Mesendoderm (in vitro differentiated cells): ENCODE data around the gene RASEF. TPM values are rescaled to one million over a fixed set of nuclear protein-coding genes. Genes with fewer than 3 reads are reported as not detected.

Experiments used
- DNase-seq: peaks from one replicate; pipeline ENCODE4 v3.0.0; 2013
- H2AK5ac ChIP-seq: 2 replicates; pipeline ENCODE4 v1.6.1; 2013; ENCODE audit warnings: low read length, inconsistent platforms
- H2BK120ac ChIP-seq: 2 replicates; pipeline ENCODE4 v1.6.1; 2013; ENCODE audit warnings: low read depth, mild to moderate bottlenecking, low read length, moderate library complexity, mixed read lengths
- H2BK15ac ChIP-seq: replicated peaks from 2 replicates; pipeline ENCODE4 v1.6.1; 2013; ENCODE audit warnings: low read depth, mild to moderate bottlenecking, moderate library complexity
- H2BK5ac ChIP-seq: 2 replicates; pipeline ENCODE4 v1.6.1; 2013; ENCODE audit warnings: low read length, inconsistent platforms
- H3K18ac ChIP-seq: 2 replicates; pipeline ENCODE4 v1.6.1; 2013; ENCODE audit warnings: mild to moderate bottlenecking, low read length, mixed read lengths
- H3K23ac ChIP-seq: one replicate; pipeline ENCODE4 v1.6.1; 2013; ENCODE audit warnings: low read length
- H3K27ac ChIP-seq: 2 replicates; pipeline ENCODE4 v1.5.1; 2013; ENCODE audit warnings: low read depth, mild to moderate bottlenecking, inconsistent platforms, low read length, moderate library complexity
- H3K27me3 ChIP-seq: 2 replicates; pipeline ENCODE4 v1.6.1; 2013; ENCODE audit warnings: low read length, control low read depth, mild to moderate bottlenecking, inconsistent platforms; ENCODE audit not compliant: insufficient read depth, poor library complexity
- H3K36me3 ChIP-seq: 2 replicates; pipeline ENCODE4 v1.6.1; 2013; ENCODE audit warnings: low read length, inconsistent platforms; ENCODE audit not compliant: control insufficient read depth, insufficient read depth
- H3K4ac ChIP-seq: one replicate; pipeline ENCODE4 v1.6.1; 2013; ENCODE audit warnings: low read depth, mild to moderate bottlenecking, low read length, moderate library complexity
- H3K4me1 ChIP-seq: 2 replicates; pipeline ENCODE4 v1.6.1; 2013; ENCODE audit warnings: low read depth, low read length, inconsistent platforms; ENCODE audit not compliant: control insufficient read depth
- H3K4me2 ChIP-seq: 2 replicates; pipeline ENCODE4 v1.6.1; 2013; ENCODE audit warnings: low read length
- H3K4me3 ChIP-seq: 2 replicates; pipeline ENCODE4 v1.5.1; 2013; ENCODE audit warnings: mild to moderate bottlenecking, low read length
- H3K56ac ChIP-seq: one replicate; pipeline ENCODE4 v1.6.1; 2013; ENCODE audit warnings: low read length
- H3K79me1 ChIP-seq: 2 replicates; pipeline ENCODE4 v1.6.1; 2013; ENCODE audit warnings: low read length, inconsistent platforms
- H3K79me2 ChIP-seq: 2 replicates; pipeline ENCODE4 v1.6.1; 2013; ENCODE audit warnings: mild to moderate bottlenecking, low read length; ENCODE audit not compliant: control insufficient read depth, insufficient read depth
- H3K9ac ChIP-seq: 2 replicates; pipeline ENCODE4 v1.6.1; 2013; ENCODE audit warnings: low read length, inconsistent platforms
- H4K5ac ChIP-seq: one replicate; pipeline ENCODE4 v1.6.1; 2013; ENCODE audit warnings: low read length
- H4K8ac ChIP-seq: one replicate; pipeline ENCODE4 v1.6.1; 2013; ENCODE audit warnings: low read depth, mild to moderate bottlenecking, control low read depth, low read length, moderate library complexity
- WGBS: extraction: QIAGEN DNeasy Blood & Tissue Kit; methylation state at CpG from one replicate; pipeline ENCODE4 v1.1.7; 2013; ENCODE audit warnings: low lambda C conversion rate, missing lambda C conversion rate; ENCODE audit not compliant: insufficient coverage; ENCODE audit errors: extremely low coverage; 5-methylcytosine and 5-hydroxymethylcytosine counted together
- polyA plus RNA-seq, 2 experiments: library from polyadenylated mRNA; stranded (reverse); fragments of 200-250 nt; gene quantifications; one replicate each; pipeline ENCODE4 v1.2.3, GENCODE V29; 2013

The RASEF gene
- polyA plus RNA-seq (2013, experiment 1 of 2): 2.2 TPM
- polyA plus RNA-seq (2013, experiment 2 of 2): 2.4 TPM

DNA sequence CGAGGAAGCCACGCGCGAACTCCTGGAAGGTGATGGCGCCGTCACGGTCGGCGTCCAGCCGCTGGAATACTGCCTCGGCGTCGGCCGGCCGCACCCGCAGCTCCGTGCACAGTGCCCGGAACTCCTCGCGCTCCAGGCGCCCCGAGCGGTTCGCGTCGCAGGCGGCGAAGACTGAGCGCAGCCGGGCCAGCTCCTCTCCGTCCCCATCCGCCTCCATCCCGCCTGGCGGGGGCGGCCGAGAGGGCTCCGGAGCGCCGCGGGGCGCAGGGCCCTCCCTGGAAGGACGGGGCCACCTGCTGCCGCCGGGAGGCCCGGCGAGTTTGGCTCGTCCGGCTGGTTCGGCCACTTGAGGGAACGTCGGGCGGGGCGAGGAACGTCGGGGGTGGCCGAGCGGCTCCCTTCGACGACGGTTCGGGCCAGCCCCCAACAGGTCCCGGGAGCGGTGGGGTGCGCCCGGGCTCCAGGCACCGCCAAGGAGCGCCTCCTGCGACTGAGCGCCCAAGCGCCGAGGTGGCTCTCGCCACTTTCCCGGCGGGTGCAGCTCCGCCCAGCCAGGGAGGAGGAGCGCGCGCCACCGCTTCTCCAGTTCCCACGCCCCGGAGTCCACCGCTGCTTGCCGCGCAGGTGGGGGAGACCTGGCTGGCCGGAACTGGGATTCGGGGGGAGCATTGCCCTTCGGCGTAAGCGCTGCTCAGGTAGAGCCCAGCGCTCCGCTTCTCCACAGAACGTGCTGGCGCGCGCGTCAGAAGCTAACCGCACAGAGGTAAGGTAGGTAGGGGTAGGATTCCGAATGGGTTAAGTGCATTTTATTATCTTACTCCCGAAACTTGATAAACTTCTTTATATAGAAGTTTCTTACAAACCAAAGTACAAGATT is at the start of gene RASEF:
Gene RASEF, minus strand, starts transcription at position 492 of the 877 bp plus-strand sequence. Its CDS starts 275 bp downstream, at position 217.
- Histone ChIP-seq H3K18ac (peak within 1 kb of the TSS; percentile 54), H3K56ac (peak within 1 kb of the TSS; percentile 69), H3K4ac (no peak within 1 kb of the TSS), H3K27me3 (peaks cover 2% of the 10 kb centered on the region), H3K4me3 (peak within 1 kb of the TSS; percentile 20), H3K79me1 (no peaks in the 10 kb centered on the region), H4K5ac (no peak within 1 kb of the TSS), H3K4me2 (peak within 1 kb of the TSS; percentile 80), H3K4me1 (no peaks in the 10 kb centered on the region), H3K36me3 (no peaks in the 10 kb centered on the region), H3K23ac (peak within 1 kb of the TSS; percentile 39), H4K8ac (no peak within 1 kb of the TSS), H3K27ac (no peak within 1 kb of the TSS), H2BK5ac (no peak within 1 kb of the TSS), H2BK15ac (no peak within 1 kb of the TSS), H3K79me2 (no peaks in the 10 kb centered on the region), H2BK120ac (no peak within 1 kb of the TSS), H2AK5ac (no peak within 1 kb of the TSS), H3K9ac (peak within 1 kb of the TSS; percentile 40)
- no CpG with 5 or more reads among the region's 99 CpGs for WGBS
- DNase-seq: peak; percentile 74

DNA sequence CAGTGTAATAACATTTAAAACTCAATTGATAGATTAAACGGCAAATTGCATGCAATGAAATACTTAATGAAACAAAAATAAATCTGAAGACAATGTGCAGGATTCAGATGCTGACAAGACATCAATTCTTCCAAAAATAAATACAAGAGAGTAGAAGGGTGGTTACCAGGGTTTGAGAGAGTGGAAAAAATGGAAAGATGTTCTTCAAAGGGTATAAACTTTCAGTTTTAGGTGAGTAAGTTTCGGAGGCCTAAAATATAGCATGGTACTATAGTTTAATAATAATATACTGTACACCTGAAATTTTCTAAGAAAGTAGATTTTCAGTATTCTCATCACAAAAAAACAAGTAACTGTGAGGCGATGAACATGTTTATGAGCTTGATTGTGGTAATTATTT is 48.2 kb upstream of the RASEF start:
- no peak overlapping the region for H2AK5ac ChIP-seq
- H3K56ac ChIP-seq: no peak overlapping the region
- no peak overlapping the region for H3K9ac ChIP-seq
- H3K27ac ChIP-seq: no peak overlapping the region
- no peaks in the 10 kb centered on the region for H3K27me3 ChIP-seq
- H3K4me1 ChIP-seq: no peaks in the 10 kb centered on the region
- no peak for DNase-seq
- H4K5ac ChIP-seq: no peak overlapping the region
- H3K79me2 ChIP-seq: no peaks in the 10 kb centered on the region
- no peak overlapping the region for H3K4me2 ChIP-seq
- H3K36me3 ChIP-seq: no peaks in the 10 kb centered on the region
- H3K4ac ChIP-seq: no peak overlapping the region
- H4K8ac ChIP-seq: no peak overlapping the region
- no peak overlapping the region for H2BK120ac ChIP-seq
- H3K23ac ChIP-seq: no peak overlapping the region
- H2BK15ac ChIP-seq: no peak overlapping the region
- no CpG with 5 or more reads among the region's 3 CpGs for WGBS
- H3K4me3 ChIP-seq: no peak overlapping the region
- H3K18ac ChIP-seq: no peak overlapping the region
- H3K79me1 ChIP-seq: no peaks in the 10 kb centered on the region
- H2BK5ac ChIP-seq: no peak overlapping the region

DNA sequence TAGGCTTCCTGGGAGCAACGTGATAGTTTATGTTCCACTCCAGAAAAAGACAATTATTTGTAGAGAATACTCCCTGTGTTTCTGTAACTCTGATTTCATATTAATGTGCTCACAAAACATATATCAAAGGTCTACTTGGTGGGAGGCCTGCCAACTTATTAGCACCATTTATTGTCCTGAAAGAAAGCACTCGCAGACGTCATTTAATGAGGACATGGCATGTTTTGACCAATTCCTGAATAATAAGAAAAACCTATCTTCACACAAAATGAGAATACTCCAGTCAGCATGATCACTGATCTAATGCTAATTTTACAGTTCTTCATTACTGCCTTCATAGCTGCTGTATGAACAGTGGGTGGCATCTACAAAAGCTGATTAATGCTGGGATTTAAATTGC is 46.4 kb upstream of the RASEF start:
- H3K4me2 ChIP-seq: no peak overlapping the region
- H3K79me2 ChIP-seq: no peaks in the 10 kb centered on the region
- no peaks in the 10 kb centered on the region for H3K79me1 ChIP-seq
- H3K18ac ChIP-seq: no peak overlapping the region
- H3K27me3 ChIP-seq: no peaks in the 10 kb centered on the region
- H3K56ac ChIP-seq: no peak overlapping the region
- no peak overlapping the region for H3K4ac ChIP-seq
- H4K5ac ChIP-seq: no peak overlapping the region
- no peak overlapping the region for H2BK120ac ChIP-seq
- no peak overlapping the region for H3K9ac ChIP-seq
- H2BK5ac ChIP-seq: no peak overlapping the region
- no peaks in the 10 kb centered on the region for H3K4me1 ChIP-seq
- no CpG with 5 or more reads among the region's 3 CpGs for WGBS
- H3K36me3 ChIP-seq: no peaks in the 10 kb centered on the region
- H3K4me3 ChIP-seq: no peak overlapping the region
- H3K27ac ChIP-seq: no peak overlapping the region
- no peak overlapping the region for H4K8ac ChIP-seq
- H3K23ac ChIP-seq: no peak overlapping the region
- no peak for DNase-seq
- H2BK15ac ChIP-seq: no peak overlapping the region
- H2AK5ac ChIP-seq: no peak overlapping the region

DNA sequence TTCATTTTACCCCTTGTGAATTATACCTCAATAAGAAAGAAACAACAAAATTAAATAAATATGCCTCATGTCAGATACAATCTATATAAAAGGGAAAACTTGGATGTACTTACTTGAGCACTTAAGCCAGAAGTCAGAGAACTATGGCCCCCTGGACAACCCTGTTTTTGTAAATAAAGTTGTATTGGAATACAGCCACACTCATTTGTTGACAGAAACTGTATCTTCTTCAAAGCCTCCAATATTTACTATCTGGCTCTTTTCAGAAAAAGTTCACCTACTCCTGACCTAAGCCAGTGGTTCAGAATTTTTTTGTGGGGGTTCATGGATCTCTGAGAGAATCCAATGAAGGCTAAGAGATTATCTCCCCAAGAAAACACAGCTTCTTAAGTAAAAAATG is 45.3 kb upstream of the RASEF start:
- H3K4ac ChIP-seq: no peak overlapping the region
- H4K5ac ChIP-seq: no peak overlapping the region
- H4K8ac ChIP-seq: no peak overlapping the region
- H2AK5ac ChIP-seq: no peak overlapping the region
- DNase-seq: no peak
- H2BK120ac ChIP-seq: no peak overlapping the region
- H3K4me1 ChIP-seq: no peaks in the 10 kb centered on the region
- no peak overlapping the region for H3K27ac ChIP-seq
- H3K27me3 ChIP-seq: no peaks in the 10 kb centered on the region
- no peak overlapping the region for H3K23ac ChIP-seq
- H3K9ac ChIP-seq: no peak overlapping the region
- H3K18ac ChIP-seq: no peak overlapping the region
- H3K4me3 ChIP-seq: no peak overlapping the region
- H3K4me2 ChIP-seq: no peak overlapping the region
- H3K56ac ChIP-seq: no peak overlapping the region
- no peaks in the 10 kb centered on the region for H3K79me1 ChIP-seq
- no peak overlapping the region for H2BK15ac ChIP-seq
- no peaks in the 10 kb centered on the region for H3K79me2 ChIP-seq
- no peaks in the 10 kb centered on the region for H3K36me3 ChIP-seq
- H2BK5ac ChIP-seq: no peak overlapping the region

DNA sequence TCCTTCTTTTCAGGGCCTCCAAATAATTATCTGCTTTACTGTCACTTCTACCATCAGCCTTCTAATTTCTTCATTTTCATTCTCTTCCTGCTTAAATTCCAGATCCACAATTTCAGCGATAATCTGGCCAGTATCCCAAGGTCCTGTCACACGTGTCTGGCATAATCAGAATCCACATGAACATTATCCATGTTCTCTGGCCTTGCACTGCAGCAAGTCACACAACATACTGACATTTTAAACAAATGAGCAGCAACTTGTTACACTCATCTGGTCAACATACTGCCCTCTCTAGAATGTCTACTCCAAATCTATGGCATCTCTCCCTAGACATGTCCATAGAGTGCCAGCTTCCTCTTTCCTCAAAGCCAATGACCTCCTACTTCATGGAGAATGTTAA is 43.8 kb upstream of the RASEF start:
- Histone ChIP-seq H3K4me2 (no peak overlapping the region), H3K9ac (no peak overlapping the region), H2BK120ac (no peak overlapping the region), H2BK15ac (no peak overlapping the region), H3K79me1 (no peaks in the 10 kb centered on the region), H3K56ac (no peak overlapping the region), H3K4me3 (no peak overlapping the region), H2AK5ac (no peak overlapping the region), H3K4me1 (no peaks in the 10 kb centered on the region), H2BK5ac (no peak overlapping the region), H3K79me2 (no peaks in the 10 kb centered on the region), H3K27me3 (no peaks in the 10 kb centered on the region), H4K8ac (no peak overlapping the region), H3K23ac (no peak overlapping the region), H3K4ac (no peak overlapping the region), H3K18ac (no peak overlapping the region), H4K5ac (no peak overlapping the region), H3K36me3 (no peaks in the 10 kb centered on the region), H3K27ac (no peak overlapping the region)
- no CpG with 5 or more reads among the region's 2 CpGs for WGBS
- no peak for DNase-seq

DNA sequence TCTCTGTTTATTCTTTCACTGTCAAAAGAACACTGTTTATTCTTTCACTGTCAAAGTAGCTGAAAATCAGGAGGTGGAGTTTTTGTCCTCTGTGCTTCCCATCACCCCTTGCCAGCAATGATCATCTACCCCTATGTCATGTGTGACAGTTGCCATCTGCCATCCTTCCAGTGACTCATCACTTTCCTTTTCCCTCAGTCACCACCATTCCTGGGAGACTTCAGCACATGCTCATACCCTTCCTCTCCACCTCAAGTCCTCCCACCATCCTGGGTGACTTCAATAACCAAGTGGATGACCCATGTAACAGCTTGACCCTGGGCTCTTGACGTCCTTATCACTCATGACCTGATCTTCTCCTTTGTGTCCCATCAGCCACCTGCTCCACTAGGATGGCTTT is 43.3 kb upstream of the RASEF start:
- no peaks in the 10 kb centered on the region for H3K27me3 ChIP-seq
- H3K23ac ChIP-seq: no peak overlapping the region
- no peaks in the 10 kb centered on the region for H3K79me2 ChIP-seq
- no peak overlapping the region for H2BK5ac ChIP-seq
- H4K5ac ChIP-seq: no peak overlapping the region
- no CpG with 5 or more reads among the region's 1 CpG for WGBS
- H3K36me3 ChIP-seq: no peaks in the 10 kb centered on the region
- peak; percentile 3 for DNase-seq
- no peak overlapping the region for H2BK120ac ChIP-seq
- H3K4me3 ChIP-seq: no peak overlapping the region
- no peak overlapping the region for H3K27ac ChIP-seq
- no peak overlapping the region for H3K4ac ChIP-seq
- no peaks in the 10 kb centered on the region for H3K79me1 ChIP-seq
- no peak overlapping the region for H3K4me2 ChIP-seq
- no peak overlapping the region for H4K8ac ChIP-seq
- no peak overlapping the region for H3K9ac ChIP-seq
- H3K56ac ChIP-seq: no peak overlapping the region
- no peak overlapping the region for H2AK5ac ChIP-seq
- no peaks in the 10 kb centered on the region for H3K4me1 ChIP-seq
- H2BK15ac ChIP-seq: no peak overlapping the region
- no peak overlapping the region for H3K18ac ChIP-seq
